ENCODE measurements around the gene FAM20C. TPM values are rescaled to one million over a fixed set of nuclear protein-coding genes. Genes with fewer than 3 reads are reported as not detected.

The FAM20C gene
- total and polyA plus RNA-seq, 2 of the 8 experiments (the other 6 are each of a cell fraction or from before 2014, with no cell fraction given) = 9.5 to 34.8 TPM

DNA sequence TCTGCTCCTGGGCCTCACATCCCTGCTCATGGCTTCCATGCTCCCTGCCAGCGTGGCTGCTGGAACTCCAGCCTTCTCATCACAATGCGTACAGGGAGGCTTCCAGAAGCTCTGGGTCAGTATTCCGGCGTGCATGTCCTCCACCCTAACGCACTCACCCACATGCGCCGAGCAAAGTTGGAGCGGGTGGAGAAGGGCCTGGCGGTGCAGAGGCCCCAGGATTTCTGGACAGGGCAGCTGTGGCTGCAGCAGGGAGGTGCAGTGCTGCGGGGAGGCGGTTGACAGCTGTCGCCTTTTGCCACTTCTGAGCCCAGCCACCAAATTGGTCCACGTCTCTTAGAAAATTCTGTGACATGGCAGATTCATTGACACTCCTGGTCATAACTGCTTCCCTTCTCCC, 33.6 kb upstream of the FAM20C start:
- H3K4me3 ChIP-seq (ENCODE audit: extremely low read depth in 1 of 4, insufficient read depth in 2 of 4, low read depth in 3 of 4, low read length in 4 of 4) = no peak overlapping the region
- no peak overlapping the region for H3K4me2 ChIP-seq (ENCODE audit: insufficient read depth in 1 of 2, low read depth in 2 of 2, low read length in 2 of 2)
- DNase-seq (ENCODE audit: low read depth in 1 of 2, low spot score in 2 of 2) (no peak), FAIRE-seq (no peak)
- no peak overlapping the region for H4K5ac ChIP-seq (ENCODE audit: insufficient read length, low read depth, low read length)
- TF ChIP-seq POU5F1 (IDR thresholded peaks at IDR 0.05; ENCODE audit: low read depth, low read length) (no peak), SP1 (IDR thresholded peaks at IDR 0.05; ENCODE audit: low read depth, low read length) (no peak), CBX8 (IDR thresholded peaks at IDR 0.05; ENCODE audit: borderline replicate concordance, low read depth, low read length) (no peak), MAFK (IDR thresholded peaks at IDR 0.05; ENCODE audit: low read depth, low read length) (no peak), KDM4A (IDR thresholded peaks at IDR 0.05; ENCODE audit: low read depth, low read length, severe bottlenecking) (no peak), EZH2 (IDR thresholded peaks at IDR 0.05; ENCODE audit: low read depth, low read length, severe bottlenecking) (no peak), KDM5A (IDR thresholded peaks at IDR 0.05; ENCODE audit: low read length) (no peak)
- TF ChIP-seq, protein P1, sequence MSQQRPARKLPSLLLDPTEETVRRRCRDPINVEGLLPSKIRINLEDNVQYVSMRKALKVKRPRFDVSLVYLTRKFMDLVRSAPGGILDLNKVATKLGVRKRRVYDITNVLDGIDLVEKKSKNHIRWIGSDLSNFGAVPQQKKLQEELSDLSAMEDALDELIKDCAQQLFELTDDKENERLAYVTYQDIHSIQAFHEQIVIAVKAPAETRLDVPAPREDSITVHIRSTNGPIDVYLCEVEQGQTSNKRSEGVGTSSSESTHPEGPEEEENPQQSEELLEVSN (IDR thresholded peaks at IDR 0.05) = no peak
- no peak overlapping the region for H3K9ac ChIP-seq (replicated peaks in 1 of 4; ENCODE audit: extremely low read depth in 1 of 4, low read depth in 3 of 4, low read length in 3 of 4)
- H3K79me1 ChIP-seq (ENCODE audit: low read depth, low read length) = no peaks in the 10 kb centered on the region
- H3K4me1 ChIP-seq (replicated peaks in 1 of 4; ENCODE audit: control insufficient read depth in 3 of 4, insufficient read depth in 4 of 4, low read length in 3 of 4) = peaks cover 0 to 9% (median 6%) of the 10 kb centered on the region in 4 experiments; a peak in 5 of 7 replicates
- POLR2A ChIA-PET (ENCODE audit: partially characterized antibody) = interaction anchor here (0.6 kb wide), 1 partner anchor 9 kb away, joined by 3 read pairs; no protein-coding TSS in a partner anchor
- no peak overlapping the region for H2BK15ac ChIP-seq (ENCODE audit: low read length)
- no peak overlapping the region; the same call in 1 of the 2 replicates for H2AK5ac ChIP-seq (ENCODE audit: low read depth, low read length)
- H3K36me3 ChIP-seq (ENCODE audit: control insufficient read depth in 2 of 4, insufficient read depth in 4 of 4, low read length in 3 of 4) = no peaks in the 10 kb centered on the region
- H3K18ac ChIP-seq (ENCODE audit: extremely low read depth, low read length) = no peak overlapping the region
- CTCF ChIA-PET (ENCODE audit: partially characterized antibody) = interaction anchor here (1.2 to 2.2 kb wide), 4 partner anchors 13 to 94 kb away, joined by 3 to 5 read pairs (median 4); no protein-coding TSS in a partner anchor
- H3K23me2 ChIP-seq (ENCODE audit: low read depth, low read length) = no peaks in the 10 kb centered on the region
- no peaks in the 10 kb centered on the region for H4K20me1 ChIP-seq (replicated peaks in 1 of 2; ENCODE audit: control insufficient read depth in 1 of 2, insufficient read depth in 2 of 2, low read length in 2 of 2)
- H2AFZ ChIP-seq (ENCODE audit: low read length) = no peak overlapping the region
- H3K27ac ChIP-seq (ENCODE audit: low read depth, low read length) = no peak overlapping the region
- H4K8ac ChIP-seq (ENCODE audit: extremely low read depth, insufficient read depth, low read length) = no peak overlapping the region
- WGBS, 2 experiments (ENCODE audit: extremely low coverage in 1 of 2, insufficient coverage in 1 of 2, insufficient read length in 1 of 2, insufficient replicate concordance in 2 of 2, low coverage in 1 of 2, low lambda C conversion rate in 2 of 2, missing lambda C conversion rate in 1 of 2) = 90% methylated on average over 13 of the region's 13 CpGs; no CpG with 5 or more reads in 1 of the 2 experiments
- H3K23ac ChIP-seq (ENCODE audit: insufficient read length) = no peak overlapping the region
- H3K9me3 ChIP-seq (ENCODE audit: insufficient read depth in 2 of 2, low read depth in 1 of 2, low read length in 1 of 2) = no peaks in the 10 kb centered on the region
- H3K27me3 ChIP-seq (replicated peaks in 1 of 4; ENCODE audit: control insufficient read depth in 3 of 4, extremely low read depth in 1 of 4, insufficient read depth in 3 of 4, low read length in 3 of 4) = peaks cover 0 to 3% (median 0%) of the 10 kb centered on the region in 4 experiments; a peak in 2 of 7 replicates
- no peaks in the 10 kb centered on the region for H3K79me2 ChIP-seq (ENCODE audit: control insufficient read depth in 1 of 2, insufficient read depth in 2 of 2, low read length in 2 of 2)
- H3K56ac ChIP-seq (replicated peaks; ENCODE audit: insufficient read length, low read depth, low read length) = no peak overlapping the region
- H2BK5ac ChIP-seq (ENCODE audit: low read depth, low read length) = no peak overlapping the region
- no peak overlapping the region for H4K91ac ChIP-seq (replicated peaks; ENCODE audit: insufficient read length, low read length)
- no peak overlapping the region for H3K4ac ChIP-seq (replicated peaks; ENCODE audit: insufficient read length, low read depth, low read length)
- no peak overlapping the region; the same call in 1 of the 2 replicates for H2BK20ac ChIP-seq (ENCODE audit: low read length)
- H2BK120ac ChIP-seq (replicated peaks; ENCODE audit: low read depth, low read length) = no peak overlapping the region
- H3K14ac ChIP-seq (ENCODE audit: insufficient read length) = no peak overlapping the region
- H2BK12ac ChIP-seq (ENCODE audit: low read depth, low read length) = no peak overlapping the region
